ENCODE data around the gene ZNF853. TPM values are rescaled to one million over a fixed set of nuclear protein-coding genes. Genes with fewer than 3 reads are reported as not detected.

ZNF853 gene
- total and polyA plus RNA-seq, 2 of the 8 experiments (the other 6 are each of a cell fraction or from before 2014, with no cell fraction given): 4.3 to 5.7 TPM

DNA sequence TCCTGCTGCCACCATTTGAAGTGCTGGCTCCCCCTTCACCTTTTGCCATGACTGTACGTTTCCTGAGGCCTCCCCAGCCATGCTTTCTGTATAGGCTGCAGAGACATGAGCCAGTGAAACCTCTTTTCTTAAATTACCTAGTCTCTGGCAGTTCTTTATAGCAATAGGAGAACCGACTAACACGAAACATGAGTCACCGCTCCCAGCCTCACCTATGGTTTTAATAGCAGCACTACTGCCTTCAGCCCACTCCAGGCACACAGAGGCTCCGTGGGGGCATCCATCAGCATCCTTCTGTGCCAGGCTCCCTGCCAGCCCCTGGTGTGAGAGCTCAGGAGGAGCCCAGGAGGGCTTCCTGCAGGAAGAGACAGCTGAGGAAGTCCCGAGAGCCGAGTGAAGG is 16.2 kb downstream of the ZNF853 start (continued):
- TF ChIP-seq, protein P1, sequence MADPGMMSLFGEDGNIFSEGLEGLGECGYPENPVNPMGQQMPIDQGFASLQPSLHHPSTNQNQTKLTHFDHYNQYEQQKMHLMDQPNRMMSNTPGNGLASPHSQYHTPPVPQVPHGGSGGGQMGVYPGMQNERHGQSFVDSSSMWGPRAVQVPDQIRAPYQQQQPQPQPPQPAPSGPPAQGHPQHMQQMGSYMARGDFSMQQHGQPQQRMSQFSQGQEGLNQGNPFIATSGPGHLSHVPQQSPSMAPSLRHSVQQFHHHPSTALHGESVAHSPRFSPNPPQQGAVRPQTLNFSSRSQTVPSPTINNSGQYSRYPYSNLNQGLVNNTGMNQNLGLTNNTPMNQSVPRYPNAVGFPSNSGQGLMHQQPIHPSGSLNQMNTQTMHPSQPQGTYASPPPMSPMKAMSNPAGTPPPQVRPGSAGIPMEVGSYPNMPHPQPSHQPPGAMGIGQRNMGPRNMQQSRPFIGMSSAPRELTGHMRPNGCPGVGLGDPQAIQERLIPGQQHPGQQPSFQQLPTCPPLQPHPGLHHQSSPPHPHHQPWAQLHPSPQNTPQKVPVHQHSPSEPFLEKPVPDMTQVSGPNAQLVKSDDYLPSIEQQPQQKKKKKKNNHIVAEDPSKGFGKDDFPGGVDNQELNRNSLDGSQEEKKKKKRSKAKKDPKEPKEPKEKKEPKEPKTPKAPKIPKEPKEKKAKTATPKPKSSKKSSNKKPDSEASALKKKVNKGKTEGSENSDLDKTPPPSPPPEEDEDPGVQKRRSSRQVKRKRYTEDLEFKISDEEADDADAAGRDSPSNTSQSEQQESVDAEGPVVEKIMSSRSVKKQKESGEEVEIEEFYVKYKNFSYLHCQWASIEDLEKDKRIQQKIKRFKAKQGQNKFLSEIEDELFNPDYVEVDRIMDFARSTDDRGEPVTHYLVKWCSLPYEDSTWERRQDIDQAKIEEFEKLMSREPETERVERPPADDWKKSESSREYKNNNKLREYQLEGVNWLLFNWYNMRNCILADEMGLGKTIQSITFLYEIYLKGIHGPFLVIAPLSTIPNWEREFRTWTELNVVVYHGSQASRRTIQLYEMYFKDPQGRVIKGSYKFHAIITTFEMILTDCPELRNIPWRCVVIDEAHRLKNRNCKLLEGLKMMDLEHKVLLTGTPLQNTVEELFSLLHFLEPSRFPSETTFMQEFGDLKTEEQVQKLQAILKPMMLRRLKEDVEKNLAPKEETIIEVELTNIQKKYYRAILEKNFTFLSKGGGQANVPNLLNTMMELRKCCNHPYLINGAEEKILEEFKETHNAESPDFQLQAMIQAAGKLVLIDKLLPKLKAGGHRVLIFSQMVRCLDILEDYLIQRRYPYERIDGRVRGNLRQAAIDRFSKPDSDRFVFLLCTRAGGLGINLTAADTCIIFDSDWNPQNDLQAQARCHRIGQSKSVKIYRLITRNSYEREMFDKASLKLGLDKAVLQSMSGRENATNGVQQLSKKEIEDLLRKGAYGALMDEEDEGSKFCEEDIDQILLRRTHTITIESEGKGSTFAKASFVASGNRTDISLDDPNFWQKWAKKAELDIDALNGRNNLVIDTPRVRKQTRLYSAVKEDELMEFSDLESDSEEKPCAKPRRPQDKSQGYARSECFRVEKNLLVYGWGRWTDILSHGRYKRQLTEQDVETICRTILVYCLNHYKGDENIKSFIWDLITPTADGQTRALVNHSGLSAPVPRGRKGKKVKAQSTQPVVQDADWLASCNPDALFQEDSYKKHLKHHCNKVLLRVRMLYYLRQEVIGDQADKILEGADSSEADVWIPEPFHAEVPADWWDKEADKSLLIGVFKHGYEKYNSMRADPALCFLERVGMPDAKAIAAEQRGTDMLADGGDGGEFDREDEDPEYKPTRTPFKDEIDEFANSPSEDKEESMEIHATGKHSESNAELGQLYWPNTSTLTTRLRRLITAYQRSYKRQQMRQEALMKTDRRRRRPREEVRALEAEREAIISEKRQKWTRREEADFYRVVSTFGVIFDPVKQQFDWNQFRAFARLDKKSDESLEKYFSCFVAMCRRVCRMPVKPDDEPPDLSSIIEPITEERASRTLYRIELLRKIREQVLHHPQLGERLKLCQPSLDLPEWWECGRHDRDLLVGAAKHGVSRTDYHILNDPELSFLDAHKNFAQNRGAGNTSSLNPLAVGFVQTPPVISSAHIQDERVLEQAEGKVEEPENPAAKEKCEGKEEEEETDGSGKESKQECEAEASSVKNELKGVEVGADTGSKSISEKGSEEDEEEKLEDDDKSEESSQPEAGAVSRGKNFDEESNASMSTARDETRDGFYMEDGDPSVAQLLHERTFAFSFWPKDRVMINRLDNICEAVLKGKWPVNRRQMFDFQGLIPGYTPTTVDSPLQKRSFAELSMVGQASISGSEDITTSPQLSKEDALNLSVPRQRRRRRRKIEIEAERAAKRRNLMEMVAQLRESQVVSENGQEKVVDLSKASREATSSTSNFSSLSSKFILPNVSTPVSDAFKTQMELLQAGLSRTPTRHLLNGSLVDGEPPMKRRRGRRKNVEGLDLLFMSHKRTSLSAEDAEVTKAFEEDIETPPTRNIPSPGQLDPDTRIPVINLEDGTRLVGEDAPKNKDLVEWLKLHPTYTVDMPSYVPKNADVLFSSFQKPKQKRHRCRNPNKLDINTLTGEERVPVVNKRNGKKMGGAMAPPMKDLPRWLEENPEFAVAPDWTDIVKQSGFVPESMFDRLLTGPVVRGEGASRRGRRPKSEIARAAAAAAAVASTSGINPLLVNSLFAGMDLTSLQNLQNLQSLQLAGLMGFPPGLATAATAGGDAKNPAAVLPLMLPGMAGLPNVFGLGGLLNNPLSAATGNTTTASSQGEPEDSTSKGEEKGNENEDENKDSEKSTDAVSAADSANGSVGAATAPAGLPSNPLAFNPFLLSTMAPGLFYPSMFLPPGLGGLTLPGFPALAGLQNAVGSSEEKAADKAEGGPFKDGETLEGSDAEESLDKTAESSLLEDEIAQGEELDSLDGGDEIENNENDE (IDR thresholded peaks at IDR 0.05; ENCODE audit: insufficient replicate concordance, low read length): no peak
- TF ChIP-seq SIN3A (conservative IDR thresholded peaks at IDR 0.05 in 1 of 2, IDR thresholded peaks at IDR 0.05 in 1 of 2; ENCODE audit: low read depth in 1 of 2, low read length in 2 of 2) (no peak), RAD21 (IDR thresholded peaks at IDR 0.05 in 1 of 2, conservative IDR thresholded peaks at IDR 0.05 in 1 of 2; ENCODE audit: low read depth in 2 of 2, low read length in 2 of 2) (no peak), RNF2 (IDR thresholded peaks at IDR 0.05; ENCODE audit: borderline replicate concordance, low read depth, low read length, missing control alignments, poor library complexity, severe bottlenecking) (no peak), SP4 (IDR thresholded peaks at IDR 0.05; ENCODE audit: low read length) (no peak), JUND (IDR thresholded peaks at IDR 0.05; ENCODE audit: low read length) (no peak), POLR2AphosphoS5 (IDR thresholded peaks at IDR 0.05; ENCODE audit: low read depth, low read length) (no peak), EP300 (IDR thresholded peaks at IDR 0.05; ENCODE audit: borderline replicate concordance in 1 of 2, low read depth in 2 of 2, low read length in 2 of 2) (no peak)
- TF ChIP-seq, protein P2, sequence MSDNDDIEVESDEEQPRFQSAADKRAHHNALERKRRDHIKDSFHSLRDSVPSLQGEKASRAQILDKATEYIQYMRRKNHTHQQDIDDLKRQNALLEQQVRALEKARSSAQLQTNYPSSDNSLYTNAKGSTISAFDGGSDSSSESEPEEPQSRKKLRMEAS (IDR thresholded peaks at IDR 0.05): no peak
- TF ChIP-seq, protein P3, sequence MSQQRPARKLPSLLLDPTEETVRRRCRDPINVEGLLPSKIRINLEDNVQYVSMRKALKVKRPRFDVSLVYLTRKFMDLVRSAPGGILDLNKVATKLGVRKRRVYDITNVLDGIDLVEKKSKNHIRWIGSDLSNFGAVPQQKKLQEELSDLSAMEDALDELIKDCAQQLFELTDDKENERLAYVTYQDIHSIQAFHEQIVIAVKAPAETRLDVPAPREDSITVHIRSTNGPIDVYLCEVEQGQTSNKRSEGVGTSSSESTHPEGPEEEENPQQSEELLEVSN (IDR thresholded peaks at IDR 0.05): no peak
